Measurements from ENCODE around the gene SCN3A.

GRCh38 chr2:165147186-165148045 lies 56.4 kb downstream of the SCN3A start:
- TF ChIP-seq POLR2AphosphoS5 (IDR thresholded peaks at IDR 0.05; ENCODE audit: low read depth, low read length), result no peak
- TF ChIP-seq TAF1 (IDR thresholded peaks at IDR 0.05; ENCODE audit: borderline replicate concordance, insufficient read depth, low read length), result no peak

Measured in PFSK-1 (cell line).